ENCODE results near the gene STARD13.

The STARD13 gene

GRCh38 chr13:33285420-33286124 lies at the start of gene STARD13:
TSS of gene STARD13 (minus strand) at chr13:33285755. CDS start at chr13:33285638, 117 bp downstream.
- peak; percentile 91 for DNase-seq (ENCODE audit: low spot score)

GRCh38 chr13:33334831-33335230 lies 49.3 kb upstream of the STARD13 start:
- DNase-seq (ENCODE audit: low spot score) = no peak

GRCh38 chr13:33331962-33332361 lies 46.4 kb upstream of the STARD13 start:
- DNase-seq (ENCODE audit: low spot score) = no peak

GRCh38 chr13:33330483-33330882 lies 44.9 kb upstream of the STARD13 start:
- no peak for DNase-seq (ENCODE audit: low spot score)

- no peak for DNase-seq (ENCODE audit: low spot score)
Measured at GRCh38 chr13:33328701-33329100, 43.1 kb upstream of the STARD13 start.

- no peak for DNase-seq (ENCODE audit: low spot score)
Measured at GRCh38 chr13:33326723-33327122, 41.2 kb upstream of the STARD13 start.

- no peak for DNase-seq (ENCODE audit: low spot score)
Measured at GRCh38 chr13:33326246-33326645, 40.7 kb upstream of the STARD13 start.

GRCh38 chr13:33323801-33324510 lies 38.4 kb upstream of the STARD13 start:
- DNase-seq (ENCODE audit: low spot score) = no peak

- no peak for DNase-seq (ENCODE audit: low spot score)
Measured at GRCh38 chr13:33322965-33323668, 37.6 kb upstream of the STARD13 start.

- no peak for DNase-seq (ENCODE audit: low spot score)
Measured at GRCh38 chr13:33322543-33322809, 36.9 kb upstream of the STARD13 start.

GRCh38 chr13:33321686-33322542 lies 36.4 kb upstream of the STARD13 start:
- no peak for DNase-seq (ENCODE audit: low spot score)

- DNase-seq (ENCODE audit: low spot score) = no peak
Measured at GRCh38 chr13:33319859-33320258, 34.3 kb upstream of the STARD13 start.

- DNase-seq (ENCODE audit: low spot score) = no peak
Measured at GRCh38 chr13:33318744-33319143, 33.2 kb upstream of the STARD13 start.

GRCh38 chr13:33318037-33318436 lies 32.5 kb upstream of the STARD13 start:
- DNase-seq (ENCODE audit: low spot score) = no peak

GRCh38 chr13:33316890-33317289 lies 31.3 kb upstream of the STARD13 start:
- DNase-seq (ENCODE audit: low spot score) = no peak

- DNase-seq (ENCODE audit: low spot score) = no peak
Measured at GRCh38 chr13:33313504-33313903, 27.9 kb upstream of the STARD13 start.

- DNase-seq (ENCODE audit: low spot score) = no peak
Measured at GRCh38 chr13:33312861-33313212, 27.3 kb upstream of the STARD13 start.

GRCh38 chr13:33312150-33312860 lies 26.8 kb upstream of the STARD13 start:
- no peak for DNase-seq (ENCODE audit: low spot score)

GRCh38 chr13:33311040-33311439 lies 25.5 kb upstream of the STARD13 start:
- no peak for DNase-seq (ENCODE audit: low spot score)

- no peak for DNase-seq (ENCODE audit: low spot score)
Measured at GRCh38 chr13:33310245-33311038, 24.9 kb upstream of the STARD13 start.

GRCh38 chr13:33308863-33309262 lies 23.3 kb upstream of the STARD13 start:
- DNase-seq (ENCODE audit: low spot score) = no peak

Measured in LoVo (cell line).